ENCODE data around the gene NDFIP1. TPM values are rescaled to one million over a fixed set of nuclear protein-coding genes. Genes with fewer than 3 reads are reported as not detected.
A peak's percentile ranks its signal among the peaks of the same experiment; 100 is the strongest.

The NDFIP1 gene
- total RNA-seq, 1 experiment from 2014 or later, result 40.9 TPM

DNA sequence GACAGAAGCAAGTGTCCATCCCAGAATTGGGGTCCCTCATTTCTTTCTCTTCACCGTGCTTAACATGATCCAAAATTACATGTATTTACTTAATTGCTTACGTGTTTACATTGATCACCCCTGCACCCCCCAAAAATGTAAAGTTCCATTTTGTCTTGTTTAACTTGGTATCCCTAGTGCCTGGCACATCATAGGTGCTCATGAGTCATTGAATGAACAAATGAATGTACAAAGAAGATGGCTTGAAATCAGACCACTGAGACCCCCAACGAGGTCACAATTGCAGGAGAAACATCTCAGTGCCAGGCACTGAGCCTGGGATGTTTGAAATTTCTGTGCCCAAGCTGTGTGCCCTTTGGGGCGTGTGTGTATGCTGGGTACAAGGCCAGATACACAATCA is 45.2 kb upstream of the NDFIP1 start:
- H3K27ac ChIP-seq (ENCODE audit: low read length), result no peak overlapping the region
- no peaks in the 10 kb centered on the region for H3K4me1 ChIP-seq (ENCODE audit: control insufficient read depth, insufficient read depth, low read length)
- intact Hi-C loops (cut with micrococcal nuclease; ENCODE audit: unreplicated experiment) (no loop called here), in situ Hi-C loops (cut with HindIII; ENCODE audit: low pct_unique_long_range_greater_than_20kb, low sequenced_read_pairs) (no loop called here)
- ChIA-PET POLR2A (no interaction called here), CTCF (no interaction called here)
- H3K4me3 ChIP-seq (ENCODE audit: low read depth in 2 of 2, low read length in 2 of 2), result no peak overlapping the region
- no peak for TF ChIP-seq TCF7L2 (IDR thresholded peaks at IDR 0.05; ENCODE audit: low read depth, low read length)
- TF ChIP-seq POLR2AphosphoS5 (IDR thresholded peaks at IDR 0.05; ENCODE audit: low read depth, low read length), result no peak
- TF ChIP-seq CTCF (IDR thresholded peaks at IDR 0.05), result no peak
- TF ChIP-seq REST (IDR thresholded peaks at IDR 0.05; ENCODE audit: insufficient read depth in 1 of 2, low read depth in 2 of 2, low read length in 1 of 2), result no peak
- TF ChIP-seq SIN3A (IDR thresholded peaks at IDR 0.05; ENCODE audit: borderline replicate concordance, insufficient read depth, low read depth, low read length), result no peak
- no peak for ATAC-seq
- 0 out of 2 replicates have a peak, but pooled peaks cover 3% of the 10 kb centered on the region for H3K27me3 ChIP-seq (ENCODE audit: control insufficient read depth, insufficient read depth, low read length)
- H3K9me3 ChIP-seq (ENCODE audit: control insufficient read depth, insufficient read depth, low read depth, low read length), result no peaks in the 10 kb centered on the region
- DNase-seq (ENCODE audit: low read depth, low spot score), result no peak
- H3K36me3 ChIP-seq (ENCODE audit: control insufficient read depth, insufficient read depth, low read length), result no peaks in the 10 kb centered on the region
- BruUV-seq (replicated peaks), result no TSS peak

GRCh38 chr5:142063878-142064331 is 44.7 kb upstream of the NDFIP1 start:
- H3K27me3 ChIP-seq (ENCODE audit: control insufficient read depth, insufficient read depth, low read length), result 0 out of 2 replicates have a peak, but pooled peaks cover 3% of the 10 kb centered on the region
- no peak for TF ChIP-seq TCF7L2 (IDR thresholded peaks at IDR 0.05; ENCODE audit: low read depth, low read length)
- TF ChIP-seq REST (IDR thresholded peaks at IDR 0.05; ENCODE audit: insufficient read depth in 1 of 2, low read depth in 2 of 2, low read length in 1 of 2), result no peak
- no peak overlapping the region for H3K4me3 ChIP-seq (ENCODE audit: low read depth in 2 of 2, low read length in 2 of 2)
- CTCF ChIA-PET, result no interaction called here
- BruUV-seq (replicated peaks), result no TSS peak
- H3K36me3 ChIP-seq (ENCODE audit: control insufficient read depth, insufficient read depth, low read length), result no peaks in the 10 kb centered on the region
- intact Hi-C loops (cut with micrococcal nuclease; ENCODE audit: unreplicated experiment) (no loop called here), in situ Hi-C loops (cut with HindIII; ENCODE audit: low pct_unique_long_range_greater_than_20kb, low sequenced_read_pairs) (no loop called here)
- H3K4me1 ChIP-seq (ENCODE audit: control insufficient read depth, insufficient read depth, low read length), result no peaks in the 10 kb centered on the region
- ATAC-seq (peak; percentile 73; the same call in 1 of the 2 replicates), DNase-seq (ENCODE audit: low read depth, low spot score) (no peak)
- no peak overlapping the region for H3K27ac ChIP-seq (ENCODE audit: low read length)
- POLR2A ChIA-PET, result no interaction called here
- no peaks in the 10 kb centered on the region for H3K9me3 ChIP-seq (ENCODE audit: control insufficient read depth, insufficient read depth, low read depth, low read length)
